ENCODE results near the gene CALCB. TPM values are rescaled to one million over a fixed set of nuclear protein-coding genes. Genes with fewer than 3 reads are reported as not detected.

Gene CALCB
- total and polyA plus RNA-seq, 2 donors (not counting 3 experiments of a cell fraction or from before 2014, with no cell fraction given): not detected

DNA sequence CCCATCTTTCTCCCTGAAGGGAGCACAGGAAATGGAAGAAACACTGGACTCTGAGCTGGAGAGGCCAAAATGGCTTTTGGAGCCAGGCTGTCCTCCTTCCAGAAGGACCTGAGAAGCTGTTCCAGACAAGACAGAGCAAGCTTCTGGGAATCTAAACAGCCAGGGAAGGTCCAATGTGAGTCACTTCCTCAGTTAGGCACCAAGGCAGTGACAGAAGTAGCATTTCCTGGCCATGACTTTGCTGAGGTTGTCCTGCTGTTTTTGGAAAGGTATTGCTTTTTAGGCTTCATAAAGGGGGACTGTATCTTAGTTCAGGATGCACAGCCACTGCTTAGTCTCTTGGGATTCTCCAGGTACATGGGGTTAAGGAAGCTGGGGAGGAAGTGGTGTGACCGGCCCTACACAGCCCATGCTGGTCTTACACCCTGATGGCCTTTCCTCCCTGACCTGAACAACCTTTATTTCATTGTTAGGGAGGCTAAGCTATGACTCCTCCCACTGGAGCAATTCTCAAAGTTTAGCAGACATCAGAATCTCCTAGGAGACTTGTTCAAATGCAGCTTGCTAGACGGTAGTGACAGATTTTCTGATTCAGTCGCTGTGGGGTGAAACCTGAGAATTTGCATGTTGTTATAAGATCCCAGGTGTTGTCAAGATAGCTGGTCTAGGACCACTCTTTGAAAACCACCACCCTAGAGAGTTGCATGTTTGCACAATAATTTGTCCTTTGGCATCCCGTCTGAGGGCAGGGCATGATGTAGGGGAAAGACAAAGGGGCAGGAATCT, 34.5 kb downstream of the CALCB start:
- Histone ChIP-seq H3K4me2 (ENCODE audit: insufficient read depth, low read length) (no peak overlapping the region), H4K20me1 (replicated peaks; ENCODE audit: control insufficient read depth, extremely low read depth, insufficient read depth, low read length) (no peaks in the 10 kb centered on the region), H3K4me3 (replicated peaks in 1 of 3; ENCODE audit: insufficient read depth in 1 of 3, low read depth in 1 of 3, low read length in 3 of 3) (no peak overlapping the region), H2AFZ (ENCODE audit: low read depth, low read length) (peak overlapping the region; percentile 27), H3K9me3 (replicated peaks; ENCODE audit: control insufficient read depth, insufficient read depth, low read length) (no peaks in the 10 kb centered on the region), H3K36me3 (ENCODE audit: control insufficient read depth in 2 of 2, extremely low read depth in 1 of 2, insufficient read depth in 2 of 2, low read length in 2 of 2) (no peaks in the 10 kb centered on the region), H3K27me3 (ENCODE audit: control insufficient read depth in 2 of 2, insufficient read depth in 2 of 2, low read length in 2 of 2) (no peaks in the 10 kb centered on the region), H3K4me1 (ENCODE audit: control insufficient read depth, extremely low read depth, insufficient read depth, low read length) (peaks cover 3% of the 10 kb centered on the region), H3K79me2 (ENCODE audit: control insufficient read depth, insufficient read depth, low read length) (no peaks in the 10 kb centered on the region), H3K9ac (replicated peaks; ENCODE audit: extremely low read depth, insufficient read depth, low read length) (no peak overlapping the region), H3K9me1 (replicated peaks; ENCODE audit: control insufficient read depth, extremely low read depth, insufficient read depth, low read length) (no peaks in the 10 kb centered on the region), H3K27ac (ENCODE audit: insufficient read depth, low read depth, low read length) (no peak overlapping the region)
- TF ChIP-seq EZH2 (IDR thresholded peaks at IDR 0.05; ENCODE audit: borderline replicate concordance, low read depth, low read length, severe bottlenecking): no peak
- TF ChIP-seq MYC (IDR thresholded peaks at IDR 0.05; ENCODE audit: low read depth, low read length): no peak
- TF ChIP-seq, protein P1, sequence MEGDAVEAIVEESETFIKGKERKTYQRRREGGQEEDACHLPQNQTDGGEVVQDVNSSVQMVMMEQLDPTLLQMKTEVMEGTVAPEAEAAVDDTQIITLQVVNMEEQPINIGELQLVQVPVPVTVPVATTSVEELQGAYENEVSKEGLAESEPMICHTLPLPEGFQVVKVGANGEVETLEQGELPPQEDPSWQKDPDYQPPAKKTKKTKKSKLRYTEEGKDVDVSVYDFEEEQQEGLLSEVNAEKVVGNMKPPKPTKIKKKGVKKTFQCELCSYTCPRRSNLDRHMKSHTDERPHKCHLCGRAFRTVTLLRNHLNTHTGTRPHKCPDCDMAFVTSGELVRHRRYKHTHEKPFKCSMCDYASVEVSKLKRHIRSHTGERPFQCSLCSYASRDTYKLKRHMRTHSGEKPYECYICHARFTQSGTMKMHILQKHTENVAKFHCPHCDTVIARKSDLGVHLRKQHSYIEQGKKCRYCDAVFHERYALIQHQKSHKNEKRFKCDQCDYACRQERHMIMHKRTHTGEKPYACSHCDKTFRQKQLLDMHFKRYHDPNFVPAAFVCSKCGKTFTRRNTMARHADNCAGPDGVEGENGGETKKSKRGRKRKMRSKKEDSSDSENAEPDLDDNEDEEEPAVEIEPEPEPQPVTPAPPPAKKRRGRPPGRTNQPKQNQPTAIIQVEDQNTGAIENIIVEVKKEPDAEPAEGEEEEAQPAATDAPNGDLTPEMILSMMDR (IDR thresholded peaks at IDR 0.05; ENCODE audit: extremely low read depth in 1 of 2, insufficient read depth in 1 of 2, low read depth in 1 of 2, low read length in 2 of 2): no peak
- TF ChIP-seq POLR2A (IDR thresholded peaks at IDR 0.05; ENCODE audit: low read depth, low read length): no peak
- TF ChIP-seq POLR2AphosphoS5 (IDR thresholded peaks at IDR 0.05; ENCODE audit: insufficient read depth, low read depth, low read length): no peak
- no peak for TF ChIP-seq JUN (IDR thresholded peaks at IDR 0.05; ENCODE audit: borderline replicate concordance, insufficient read depth, insufficient read length, low read depth)
- TF ChIP-seq, protein P2, sequence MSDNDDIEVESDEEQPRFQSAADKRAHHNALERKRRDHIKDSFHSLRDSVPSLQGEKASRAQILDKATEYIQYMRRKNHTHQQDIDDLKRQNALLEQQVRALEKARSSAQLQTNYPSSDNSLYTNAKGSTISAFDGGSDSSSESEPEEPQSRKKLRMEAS (IDR thresholded peaks at IDR 0.05; ENCODE audit: insufficient read depth, insufficient read length): no peak
- no peak for TF ChIP-seq FOS (IDR thresholded peaks at IDR 0.05; ENCODE audit: borderline replicate concordance, insufficient read depth, low read length)
- TF ChIP-seq GATA2 (IDR thresholded peaks at IDR 0.05; ENCODE audit: insufficient read depth, insufficient read length, low read depth, low read length): no peak
- ChIA-PET POLR2A (no interaction called here), CTCF (interaction anchor here (1.3 kb wide), 1 partner anchor 200 kb away, joined by 3 read pairs; no protein-coding TSS in a partner anchor)
- FAIRE-seq (peak; percentile 43), DNase-seq (ENCODE audit: low read depth, low spot score) (no peak)
- no TSS peak for BruUV-seq (replicated peaks)
- dilution Hi-C loops (cut with MboI; ENCODE audit: extremely low pct_ligation_motif_present, low sequenced_read_pairs): no loop called here
- intact Hi-C loops (cut with micrococcal nuclease): no loop called here

Data from endothelial cell of umbilical vein (primary cell).